IMR-90 (cell line): ENCODE data around the gene SIK2. TPM values are rescaled to one million over a fixed set of nuclear protein-coding genes. Genes with fewer than 3 reads are reported as not detected.

ENCODE experiments used
- ATAC-seq: fragments of 200-7000 bp; cut with Tn5 transposase; 2 replicates; pipeline ENCODE4 v1.9.1; 2020; ENCODE audit warnings: low read depth, mild to moderate bottlenecking, moderate library complexity
- BruUV-seq: library from RNA; stranded (reverse); fragments of 400-500 nt; replicated peaks from 2 replicates; lab custom pipeline; 2021; lab: Mats Ljungman, UMichigan
- CTCF ChIA-PET: fragments of 300-600 bp; formaldehyde crosslinking; extraction: SDS; loops from one replicate; lab custom pipeline; 2021; ENCODE audit warnings: antibody characterized with exemption; lab: Yijun Ruan, JAX
- POLR2A ChIA-PET: fragments of 300-600 bp; sonication (Branson Sonifier 250); formaldehyde crosslinking; loops from one replicate; lab custom pipeline; 2022; ENCODE audit warnings: antibody characterized with exemption; ENCODE audit not compliant: unreplicated experiment; lab: Charles Lee
- DNase-seq: peaks from one replicate; pipeline ENCODE4 v3.0.0; 2013
- H2AFZ ChIP-seq: replicated peaks from 2 replicates; pipeline ENCODE3; 2013; ENCODE audit warnings: low read length, mild to moderate bottlenecking; ENCODE audit not compliant: poor library complexity
- H2AK5ac ChIP-seq: 2 replicates; pipeline ENCODE4 v1.6.1; 2013; ENCODE audit warnings: low read depth, low read length, inconsistent platforms
- H2AK9ac ChIP-seq: replicated peaks from 2 replicates; pipeline ENCODE3; 2013; ENCODE audit warnings: mild to moderate bottlenecking, low read depth, low read length, moderate library complexity; ENCODE audit not compliant: poor library complexity
- H2BK120ac ChIP-seq: 2 replicates; pipeline ENCODE4 v1.6.1; 2013; ENCODE audit warnings: low read depth, low read length, inconsistent platforms
- H2BK15ac ChIP-seq: 3 replicates; pipeline ENCODE4 v1.6.1; 2013; ENCODE audit warnings: low read depth, low read length, inconsistent platforms
- H2BK20ac ChIP-seq: 2 replicates; pipeline ENCODE4 v1.6.1; 2013; ENCODE audit warnings: low read depth, mild to moderate bottlenecking, inconsistent platforms, low read length, moderate library complexity
- H2BK5ac ChIP-seq: 2 replicates; pipeline ENCODE4 v1.6.1; 2013; ENCODE audit warnings: mild to moderate bottlenecking, low read depth, low read length, inconsistent platforms; ENCODE audit not compliant: poor library complexity, severe bottlenecking
- H3K14ac ChIP-seq: replicated peaks from 2 replicates; pipeline ENCODE4 v1.6.1; 2013; ENCODE audit warnings: low read depth, low read length, inconsistent platforms
- H3K18ac ChIP-seq: 2 replicates; pipeline ENCODE4 v1.6.1; 2013; ENCODE audit warnings: low read depth, low read length, control low read depth
- H3K23ac ChIP-seq: 2 replicates; pipeline ENCODE4 v1.6.1; 2013; ENCODE audit warnings: low read depth, low read length, inconsistent platforms
- H3K27ac ChIP-seq: 2 replicates; pipeline ENCODE4 v1.5.1; 2013; ENCODE audit warnings: mild to moderate bottlenecking, control low read depth, low read length; ENCODE audit not compliant: insufficient read depth
- H3K27me3 ChIP-seq: 2 replicates; pipeline ENCODE4 v1.6.1; 2013; ENCODE audit warnings: low read length; ENCODE audit not compliant: control insufficient read depth, insufficient read depth
- H3K36me3 ChIP-seq: 2 replicates; pipeline ENCODE4 v1.6.1; 2013; ENCODE audit warnings: low read length, mixed read lengths; ENCODE audit not compliant: control insufficient read depth, insufficient read depth
- H3K4ac ChIP-seq: 2 replicates; pipeline ENCODE4 v1.6.1; 2013; ENCODE audit warnings: low read depth, low read length, inconsistent platforms
- H3K4me1 ChIP-seq: 2 replicates; pipeline ENCODE4 v1.6.1; 2013; ENCODE audit warnings: low read length, mixed read lengths; ENCODE audit not compliant: control insufficient read depth, insufficient read depth
- H3K4me2 ChIP-seq: 2 replicates; pipeline ENCODE4 v1.6.1; 2013; ENCODE audit warnings: low read depth, mild to moderate bottlenecking, control low read depth, low read length, moderate library complexity
- H3K4me3 ChIP-seq: 2 replicates; pipeline ENCODE4 v1.5.1; 2013; ENCODE audit warnings: low read depth, mild to moderate bottlenecking, control low read depth, low read length, moderate library complexity; ENCODE audit not compliant: insufficient read depth
- H3K56ac ChIP-seq: 2 replicates; pipeline ENCODE4 v1.6.1; 2013; ENCODE audit warnings: low read length, inconsistent platforms; ENCODE audit not compliant: insufficient read depth; ENCODE audit errors: extremely low read depth
- H3K79me1 ChIP-seq, 2 experiments: 2 replicates each; pipeline ENCODE4 v1.6.1; 2013; ENCODE audit warnings: low read length in 2 of 2, inconsistent platforms in 1 of 2, low read depth in 1 of 2
- H3K9ac ChIP-seq: 2 replicates; pipeline ENCODE4 v1.6.1; 2013; ENCODE audit warnings: low read depth, low read length, control low read depth
- H3K9me1 ChIP-seq: 2 replicates; pipeline ENCODE4 v1.6.1; 2013; ENCODE audit warnings: low read length, inconsistent platforms; ENCODE audit not compliant: insufficient read depth
- H3K9me3 ChIP-seq: 2 replicates; pipeline ENCODE4 v1.6.1; 2013; ENCODE audit warnings: low read length; ENCODE audit not compliant: control insufficient read depth, insufficient read depth
- H4K20me1 ChIP-seq: 2 replicates; pipeline ENCODE4 v1.6.1; 2013; ENCODE audit warnings: low read length, inconsistent platforms; ENCODE audit not compliant: insufficient read depth
- H4K5ac ChIP-seq: 2 replicates; pipeline ENCODE4 v1.6.1; 2013; ENCODE audit warnings: mild to moderate bottlenecking, low read depth, low read length, control low read depth
- H4K8ac ChIP-seq, 2 experiments: 2 replicates each; pipeline ENCODE4 v1.6.1; 2013; ENCODE audit warnings: low read depth in 2 of 2, low read length in 2 of 2, control low read depth in 1 of 2, inconsistent platforms in 1 of 2
- H4K91ac ChIP-seq: 2 replicates; pipeline ENCODE4 v1.6.1; 2013; ENCODE audit warnings: low read depth, low read length, inconsistent platforms; ENCODE audit not compliant: insufficient read depth
- BHLHE40 ChIP-seq: fragments of 150-350 bp; IDR thresholded peaks from 2 replicates; pipeline ENCODE4 v1.6.1; 2016; ENCODE audit warnings: mild to moderate bottlenecking, low read depth, low read length
- CEBPB ChIP-seq: IDR thresholded peaks from 2 replicates; pipeline ENCODE4 v1.6.1; 2012; ENCODE audit warnings: low read depth, low read length, improper control_type of control experiment
- CHD1 ChIP-seq: IDR thresholded peaks from 2 replicates; pipeline ENCODE4 v1.6.1; 2012; ENCODE audit warnings: low read depth, low read length, improper control_type of control experiment
- FOS ChIP-seq: fragments of 150-350 bp; IDR thresholded peaks from 2 replicates; pipeline ENCODE4 v1.6.1; 2016; ENCODE audit warnings: low read depth, low read length
- MAFK ChIP-seq: IDR thresholded peaks from 2 replicates; pipeline ENCODE4 v1.6.1; 2012; ENCODE audit warnings: low read depth, low read length, improper control_type of control experiment
- MAZ ChIP-seq: IDR thresholded peaks from 2 replicates; pipeline ENCODE4 v1.6.1; 2012; ENCODE audit warnings: low read depth, mild to moderate bottlenecking, low read length, improper control_type of control experiment, moderate library complexity, borderline replicate concordance
- MXI1 ChIP-seq: IDR thresholded peaks from 2 replicates; pipeline ENCODE4 v1.6.1; 2012; ENCODE audit warnings: low read depth, mild to moderate bottlenecking, low read length, moderate library complexity, borderline replicate concordance
- POLR2A ChIP-seq: IDR thresholded peaks from 2 replicates; pipeline ENCODE4 v1.6.1; 2012; ENCODE audit warnings: mild to moderate bottlenecking, low read depth, low read length
- RAD21 ChIP-seq: IDR thresholded peaks from 2 replicates; pipeline ENCODE4 v1.6.1; 2012; ENCODE audit warnings: low read length, improper control_type of control experiment
- RCOR1 ChIP-seq: IDR thresholded peaks from 2 replicates; pipeline ENCODE4 v1.6.1; 2012; ENCODE audit warnings: mild to moderate bottlenecking, low read length, improper control_type of control experiment; ENCODE audit not compliant: insufficient replicate concordance
- SMC3 ChIP-seq: fragments of 150-350 bp; IDR thresholded peaks from 2 replicates; pipeline ENCODE4 v1.6.1; 2016; ENCODE audit warnings: low read depth, mild to moderate bottlenecking, antibody characterized with exemption, low read length, moderate library complexity
- WGBS, 2 experiments: methylation state at CpG; one replicate each; pipeline versions ENCODE4 v1.1.5 to v1.1.7; 2013; ENCODE audit warnings: missing lambda C conversion rate in 2 of 2; ENCODE audit not compliant: insufficient read length in 1 of 2; ENCODE audit errors: extremely low coverage in 2 of 2; 5-methylcytosine and 5-hydroxymethylcytosine counted together
- dilution Hi-C: fragments of 300-500 bp; cut with HindIII; formaldehyde crosslinking; loops from one replicate; pipeline ENCODE4 v1.14.3; 2018; ENCODE audit warnings: low sequenced_read_pairs; ENCODE audit not compliant: unreplicated experiment
- in situ Hi-C: fragments of 300-500 bp; cut with MboI; formaldehyde crosslinking; loops from 3 replicates; pipeline ENCODE4 v1.14.3; 2019; ENCODE audit warnings: low sequenced_read_pairs, inconsistent platforms, mixed read lengths
- intact Hi-C: fragments of 100-400 bp; cut with micrococcal nuclease; formaldehyde crosslinking; loops from 2 replicates; pipeline ENCODE4 v1.10.0; 2022
- polyA plus RNA-seq, 3 experiments: library from polyadenylated mRNA; depleted of rRNA; stranded (reverse); fragments of >200 nt; gene quantifications; 2 replicates each; pipeline ENCODE4 v1.2.3, GENCODE V29; 2012; ENCODE audit warnings: low replicate concordance in 1 of 3
- total RNA-seq: library from RNA; depleted of rRNA; stranded (reverse); fragments of >200 nt; gene quantifications from 2 replicates; pipeline ENCODE4 v1.2.3, GENCODE V29; 2012
- TF ChIP-seq, protein P1 (sequence below): conservative IDR thresholded peaks from 2 replicates; pipeline ENCODE4 v1.5.1; 2012; ENCODE audit warnings: mild to moderate bottlenecking, low read depth, low read length, improper control_type of control experiment

SIK2 gene
- total and polyA plus RNA-seq, 2 of the 4 experiments (the other 2 are of a cell fraction), result 7.9 to 10.4 TPM

- dilution Hi-C loops, result no loop called here
- CTCF ChIA-PET, result no interaction called here
- H3K27ac ChIP-seq, result no peak overlapping the region
Measured at GRCh38 chr11:111672949-111673348, 70.7 kb downstream of the SIK2 start.

More at GRCh38 chr11:111672949-111673348, 70.7 kb downstream of the SIK2 start:
- DNase-seq (no peak), ATAC-seq (no peak)
- Histone ChIP-seq H2AK5ac (no peak overlapping the region), H3K9me3 (peaks cover 3% of the 10 kb centered on the region), H2AFZ (no peak overlapping the region), H4K8ac (no peak overlapping the region), H3K27me3 (no peaks in the 10 kb centered on the region), H4K5ac (no peak overlapping the region), H2AK9ac (no peak overlapping the region), H3K9me1 (peaks cover 6% of the 10 kb centered on the region; the same call in 1 of the 2 replicates), H3K14ac (no peak overlapping the region), H3K36me3 (peaks cover 25% of the 10 kb centered on the region), H3K18ac (no peak overlapping the region), H2BK15ac (no peak overlapping the region), H2BK5ac (no peak overlapping the region), H2BK120ac (no peak overlapping the region), H3K4me2 (no peak overlapping the region), H3K23ac (no peak overlapping the region), H3K4me3 (no peak overlapping the region), H3K56ac (no peak overlapping the region), H3K4ac (no peak overlapping the region), H3K4me1 (peaks cover 3% of the 10 kb centered on the region; the same call in 1 of the 2 replicates), H3K9ac (no peak overlapping the region), H3K79me1 (peaks cover 35 to 44% of the 10 kb centered on the region in 2 experiments), H2BK20ac (no peak overlapping the region), H4K20me1 (peaks cover 10% of the 10 kb centered on the region; the same call in 1 of the 2 replicates), H4K91ac (no peak overlapping the region)
- in situ Hi-C loops, result no loop called here
- intact Hi-C loops, result no loop called here
- BruUV-seq, result no TSS peak
- WGBS, 2 experiments, result no CpG with 5 or more reads among the region's 1 CpG
- POLR2A ChIA-PET, result no interaction called here
- no peak for TF ChIP-seq CHD1
- TF ChIP-seq, protein P1, sequence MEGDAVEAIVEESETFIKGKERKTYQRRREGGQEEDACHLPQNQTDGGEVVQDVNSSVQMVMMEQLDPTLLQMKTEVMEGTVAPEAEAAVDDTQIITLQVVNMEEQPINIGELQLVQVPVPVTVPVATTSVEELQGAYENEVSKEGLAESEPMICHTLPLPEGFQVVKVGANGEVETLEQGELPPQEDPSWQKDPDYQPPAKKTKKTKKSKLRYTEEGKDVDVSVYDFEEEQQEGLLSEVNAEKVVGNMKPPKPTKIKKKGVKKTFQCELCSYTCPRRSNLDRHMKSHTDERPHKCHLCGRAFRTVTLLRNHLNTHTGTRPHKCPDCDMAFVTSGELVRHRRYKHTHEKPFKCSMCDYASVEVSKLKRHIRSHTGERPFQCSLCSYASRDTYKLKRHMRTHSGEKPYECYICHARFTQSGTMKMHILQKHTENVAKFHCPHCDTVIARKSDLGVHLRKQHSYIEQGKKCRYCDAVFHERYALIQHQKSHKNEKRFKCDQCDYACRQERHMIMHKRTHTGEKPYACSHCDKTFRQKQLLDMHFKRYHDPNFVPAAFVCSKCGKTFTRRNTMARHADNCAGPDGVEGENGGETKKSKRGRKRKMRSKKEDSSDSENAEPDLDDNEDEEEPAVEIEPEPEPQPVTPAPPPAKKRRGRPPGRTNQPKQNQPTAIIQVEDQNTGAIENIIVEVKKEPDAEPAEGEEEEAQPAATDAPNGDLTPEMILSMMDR, result no peak
- TF ChIP-seq SMC3, result no peak
- no peak for TF ChIP-seq BHLHE40
- no peak for TF ChIP-seq MAFK
- no peak for TF ChIP-seq RCOR1
- no peak for TF ChIP-seq CEBPB
- no peak for TF ChIP-seq POLR2A
- TF ChIP-seq MAZ, result no peak
- no peak for TF ChIP-seq MXI1
- no peak for TF ChIP-seq FOS
- no peak for TF ChIP-seq RAD21
